ENCODE measurements around the gene ITIH1.

ITIH1 gene

DNA sequence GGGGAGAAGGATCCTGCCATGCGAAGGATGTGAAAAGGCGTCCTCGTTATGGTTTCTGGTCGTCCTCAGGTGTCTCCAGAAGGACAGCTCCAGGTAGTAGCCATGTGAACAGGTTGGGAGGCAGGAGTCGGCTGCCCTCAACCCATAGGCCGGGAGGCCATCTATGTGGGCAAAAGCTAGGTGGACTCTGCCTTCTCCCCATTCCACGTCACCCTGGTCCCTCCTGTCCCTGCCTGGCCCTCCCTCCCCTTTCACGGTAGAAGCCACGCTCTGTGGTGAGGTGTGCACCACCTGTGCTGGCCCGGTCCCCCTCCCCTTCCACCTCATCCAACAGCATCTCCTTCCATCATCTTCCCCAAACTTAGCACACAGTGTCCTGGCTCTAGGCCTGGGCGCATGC, 33.5 kb downstream of the ITIH1 start:
- Histone ChIP-seq H3K4me1 (ENCODE audit: insufficient read depth, insufficient read length) (no peaks in the 10 kb centered on the region), H3K9ac (ENCODE audit: insufficient read length, low read depth) (no peak overlapping the region)
- no peak for DNase-seq (ENCODE audit: low read depth, low spot score)

DNA sequence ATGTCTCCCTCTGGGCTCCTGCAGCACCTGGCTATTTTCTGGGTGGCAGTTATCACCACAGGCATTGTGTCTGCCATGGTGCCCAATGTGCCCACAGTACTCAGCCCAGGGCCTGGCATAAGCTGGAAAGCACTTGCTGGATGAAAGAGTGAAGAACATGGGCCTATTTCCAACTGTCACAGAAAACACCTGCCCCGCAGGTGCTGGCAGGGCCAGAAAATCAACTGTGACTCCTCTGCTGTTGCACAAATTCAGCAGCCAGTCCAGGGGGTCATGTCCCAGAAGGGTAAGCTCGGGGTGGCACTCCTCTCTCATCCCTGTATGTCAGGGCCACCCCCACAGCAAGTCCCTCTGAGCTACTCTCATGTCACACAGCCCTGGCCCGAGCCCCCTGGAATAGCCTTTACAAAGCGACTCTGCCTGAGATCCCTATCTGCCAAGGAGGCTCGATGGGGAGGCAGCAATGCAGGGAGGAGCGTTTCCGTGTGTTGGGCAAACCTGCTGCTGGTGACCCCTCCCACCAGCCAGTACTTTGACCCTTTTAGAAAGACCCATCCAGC, 34.1 kb downstream of the ITIH1 start:
- TF ChIP-seq SUZ12 (IDR thresholded peaks at IDR 0.05; ENCODE audit: extremely low read depth, insufficient read depth, insufficient read length) (no peak), ZNF274 (IDR thresholded peaks at IDR 0.05; ENCODE audit: low read depth, low read length) (no peak), YY1 (IDR thresholded peaks at IDR 0.05; ENCODE audit: insufficient read depth, insufficient read length) (no peak)
- H3K4me1 ChIP-seq (ENCODE audit: insufficient read depth, insufficient read length), result no peaks in the 10 kb centered on the region
- no peaks in the 10 kb centered on the region for H3K36me3 ChIP-seq (ENCODE audit: insufficient read depth, insufficient read length, low read length)
- no peak for DNase-seq (ENCODE audit: low read depth, low spot score)
- H3K27me3 ChIP-seq (ENCODE audit: insufficient read depth, insufficient read length), result peaks cover 4% of the 10 kb centered on the region
- H3K9ac ChIP-seq (ENCODE audit: insufficient read length, low read depth), result no peak overlapping the region
- H3K9me3 ChIP-seq (ENCODE audit: insufficient read depth, low read length), result no peaks in the 10 kb centered on the region
- no peak overlapping the region for H3K4me3 ChIP-seq (ENCODE audit: insufficient read length, low read depth)

More for the DNA sequence above, 33.5 kb downstream of the ITIH1 start:
- Histone ChIP-seq H3K4me3 (ENCODE audit: insufficient read length, low read depth) (no peak overlapping the region), H3K27me3 (ENCODE audit: insufficient read depth, insufficient read length) (peaks cover 4% of the 10 kb centered on the region), H3K36me3 (ENCODE audit: insufficient read depth, insufficient read length, low read length) (no peaks in the 10 kb centered on the region), H3K9me3 (ENCODE audit: insufficient read depth, low read length) (no peaks in the 10 kb centered on the region)
- no peak for TF ChIP-seq SUZ12 (IDR thresholded peaks at IDR 0.05; ENCODE audit: extremely low read depth, insufficient read depth, insufficient read length)

GRCh38 chr3:52813810-52814209, 36.4 kb downstream of the ITIH1 start:
- H3K4me3 ChIP-seq (ENCODE audit: insufficient read length, low read depth), result no peak overlapping the region
- no peaks in the 10 kb centered on the region for H3K27me3 ChIP-seq (ENCODE audit: insufficient read depth, insufficient read length)
- H3K9me3 ChIP-seq (ENCODE audit: insufficient read depth, low read length), result no peaks in the 10 kb centered on the region
- H3K4me1 ChIP-seq (ENCODE audit: insufficient read depth, insufficient read length), result peaks cover 14% of the 10 kb centered on the region
- H3K9ac ChIP-seq (ENCODE audit: insufficient read length, low read depth), result no peak overlapping the region
- H3K36me3 ChIP-seq (ENCODE audit: insufficient read depth, insufficient read length, low read length), result no peaks in the 10 kb centered on the region
- DNase-seq (ENCODE audit: low read depth, low spot score), result no peak
- TF ChIP-seq ZNF274 (IDR thresholded peaks at IDR 0.05; ENCODE audit: low read depth, low read length) (no peak), YY1 (IDR thresholded peaks at IDR 0.05; ENCODE audit: insufficient read depth, insufficient read length) (no peak), SUZ12 (IDR thresholded peaks at IDR 0.05; ENCODE audit: extremely low read depth, insufficient read depth, insufficient read length) (no peak)

GRCh38 chr3:52816199-52816598, 38.8 kb downstream of the ITIH1 start:
- no peaks in the 10 kb centered on the region for H3K27me3 ChIP-seq (ENCODE audit: insufficient read depth, insufficient read length)

GRCh38 chr3:52816654-52817053, 39.3 kb downstream of the ITIH1 start:
- Histone ChIP-seq H3K4me1 (ENCODE audit: insufficient read depth, insufficient read length) (peaks cover 30% of the 10 kb centered on the region), H3K9ac (ENCODE audit: insufficient read length, low read depth) (no peak overlapping the region), H3K9me3 (ENCODE audit: insufficient read depth, low read length) (no peaks in the 10 kb centered on the region), H3K36me3 (ENCODE audit: insufficient read depth, insufficient read length, low read length) (no peaks in the 10 kb centered on the region), H3K27me3 (ENCODE audit: insufficient read depth, insufficient read length) (no peaks in the 10 kb centered on the region), H3K4me3 (ENCODE audit: insufficient read length, low read depth) (no peak overlapping the region)
- TF ChIP-seq SUZ12 (IDR thresholded peaks at IDR 0.05; ENCODE audit: extremely low read depth, insufficient read depth, insufficient read length), result no peak
- no peak for DNase-seq (ENCODE audit: low read depth, low spot score)

More at GRCh38 chr3:52816199-52816598, 38.8 kb downstream of the ITIH1 start:
- no peaks in the 10 kb centered on the region for H3K36me3 ChIP-seq (ENCODE audit: insufficient read depth, insufficient read length, low read length)
- H3K9ac ChIP-seq (ENCODE audit: insufficient read length, low read depth), result no peak overlapping the region
- no peak overlapping the region for H3K4me3 ChIP-seq (ENCODE audit: insufficient read length, low read depth)
- H3K9me3 ChIP-seq (ENCODE audit: insufficient read depth, low read length), result no peaks in the 10 kb centered on the region
- TF ChIP-seq ZNF274 (IDR thresholded peaks at IDR 0.05; ENCODE audit: low read depth, low read length) (no peak), YY1 (IDR thresholded peaks at IDR 0.05; ENCODE audit: insufficient read depth, insufficient read length) (no peak), SUZ12 (IDR thresholded peaks at IDR 0.05; ENCODE audit: extremely low read depth, insufficient read depth, insufficient read length) (no peak)
- DNase-seq (ENCODE audit: low read depth, low spot score), result no peak
- H3K4me1 ChIP-seq (ENCODE audit: insufficient read depth, insufficient read length), result peaks cover 30% of the 10 kb centered on the region

DNA sequence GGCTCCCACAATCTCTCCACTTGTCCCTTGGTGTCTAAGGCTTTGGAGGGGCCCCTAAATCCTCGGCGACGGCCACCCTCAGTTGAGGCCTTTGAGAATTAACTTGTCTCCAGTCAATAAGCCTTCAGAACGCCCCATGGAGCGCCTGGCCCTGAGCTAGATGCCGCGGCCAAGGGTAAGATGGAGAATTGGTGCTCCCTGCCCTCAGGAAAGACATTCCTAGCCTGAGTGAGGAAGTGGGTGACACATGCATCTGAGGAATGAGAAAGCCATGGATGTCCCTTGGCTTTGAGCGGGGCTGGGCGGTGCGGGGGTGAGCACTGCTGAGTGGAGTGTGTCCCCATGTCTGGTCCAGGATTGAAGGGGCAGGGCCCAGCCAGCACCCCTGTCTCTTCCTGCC, 39.8 kb downstream of the ITIH1 start:
- no peaks in the 10 kb centered on the region for H3K36me3 ChIP-seq (ENCODE audit: insufficient read depth, insufficient read length, low read length)
- no peaks in the 10 kb centered on the region for H3K9me3 ChIP-seq (ENCODE audit: insufficient read depth, low read length)
- TF ChIP-seq SUZ12 (IDR thresholded peaks at IDR 0.05; ENCODE audit: extremely low read depth, insufficient read depth, insufficient read length) (no peak), ZNF274 (IDR thresholded peaks at IDR 0.05; ENCODE audit: low read depth, low read length) (no peak), YY1 (IDR thresholded peaks at IDR 0.05; ENCODE audit: insufficient read depth, insufficient read length) (no peak)
- no peak overlapping the region for H3K4me3 ChIP-seq (ENCODE audit: insufficient read length, low read depth)
- H3K9ac ChIP-seq (ENCODE audit: insufficient read length, low read depth), result no peak overlapping the region
- peaks cover 30% of the 10 kb centered on the region for H3K4me1 ChIP-seq (ENCODE audit: insufficient read depth, insufficient read length)
- no peaks in the 10 kb centered on the region for H3K27me3 ChIP-seq (ENCODE audit: insufficient read depth, insufficient read length)
- no peak for DNase-seq (ENCODE audit: low read depth, low spot score)

GRCh38 chr3:52817860-52818259, 40.5 kb downstream of the ITIH1 start:
- peaks cover 30% of the 10 kb centered on the region for H3K4me1 ChIP-seq (ENCODE audit: insufficient read depth, insufficient read length)
- no peaks in the 10 kb centered on the region for H3K9me3 ChIP-seq (ENCODE audit: insufficient read depth, low read length)

More at GRCh38 chr3:52817860-52818259, 40.5 kb downstream of the ITIH1 start:
- no peak for DNase-seq (ENCODE audit: low read depth, low spot score)
- H3K36me3 ChIP-seq (ENCODE audit: insufficient read depth, insufficient read length, low read length), result no peaks in the 10 kb centered on the region
- H3K27me3 ChIP-seq (ENCODE audit: insufficient read depth, insufficient read length), result no peaks in the 10 kb centered on the region
- no peak for TF ChIP-seq ZNF274 (IDR thresholded peaks at IDR 0.05; ENCODE audit: low read depth, low read length)
- no peak for TF ChIP-seq SUZ12 (IDR thresholded peaks at IDR 0.05; ENCODE audit: extremely low read depth, insufficient read depth, insufficient read length)
- TF ChIP-seq YY1 (IDR thresholded peaks at IDR 0.05; ENCODE audit: insufficient read depth, insufficient read length), result no peak
- no peak overlapping the region for H3K9ac ChIP-seq (ENCODE audit: insufficient read length, low read depth)
- no peak overlapping the region for H3K4me3 ChIP-seq (ENCODE audit: insufficient read length, low read depth)
